GM10266 (cell line): ENCODE results near the gene PPARGC1A.

Experiments used
- DNase-seq: peaks from one replicate; pipeline ENCODE4 v3.0.0; 2012; ENCODE audit errors: extremely low spot score
- TF ChIP-seq, protein P1 (sequence below): IDR thresholded peaks from 2 replicates; pipeline ENCODE4 v1.5.1; 2012; ENCODE audit warnings: mild to moderate bottlenecking, low read depth; ENCODE audit not compliant: control insufficient read depth, insufficient read depth; ENCODE audit errors: missing control alignments

The PPARGC1A gene

DNA sequence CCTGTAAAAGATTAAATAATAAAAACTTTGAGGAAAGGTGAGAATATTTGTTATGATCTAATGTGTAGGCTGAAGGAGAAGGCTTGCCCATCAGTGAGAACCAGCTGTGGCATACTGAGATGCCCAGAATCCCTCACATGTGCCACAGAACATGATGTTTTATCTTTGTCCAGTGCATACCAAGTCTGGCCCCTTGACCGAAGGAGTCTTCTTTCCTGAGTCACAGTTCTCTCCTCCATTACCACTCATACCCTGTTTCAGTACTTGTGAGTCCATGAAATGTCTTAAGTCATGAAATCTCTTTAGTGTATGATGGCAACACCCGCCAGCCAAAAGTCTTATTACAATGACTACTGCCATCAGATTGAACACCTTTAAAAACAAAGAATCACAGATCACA, 42.7 kb downstream of the PPARGC1A start:
- DNase-seq = no peak
- TF ChIP-seq, protein P1, sequence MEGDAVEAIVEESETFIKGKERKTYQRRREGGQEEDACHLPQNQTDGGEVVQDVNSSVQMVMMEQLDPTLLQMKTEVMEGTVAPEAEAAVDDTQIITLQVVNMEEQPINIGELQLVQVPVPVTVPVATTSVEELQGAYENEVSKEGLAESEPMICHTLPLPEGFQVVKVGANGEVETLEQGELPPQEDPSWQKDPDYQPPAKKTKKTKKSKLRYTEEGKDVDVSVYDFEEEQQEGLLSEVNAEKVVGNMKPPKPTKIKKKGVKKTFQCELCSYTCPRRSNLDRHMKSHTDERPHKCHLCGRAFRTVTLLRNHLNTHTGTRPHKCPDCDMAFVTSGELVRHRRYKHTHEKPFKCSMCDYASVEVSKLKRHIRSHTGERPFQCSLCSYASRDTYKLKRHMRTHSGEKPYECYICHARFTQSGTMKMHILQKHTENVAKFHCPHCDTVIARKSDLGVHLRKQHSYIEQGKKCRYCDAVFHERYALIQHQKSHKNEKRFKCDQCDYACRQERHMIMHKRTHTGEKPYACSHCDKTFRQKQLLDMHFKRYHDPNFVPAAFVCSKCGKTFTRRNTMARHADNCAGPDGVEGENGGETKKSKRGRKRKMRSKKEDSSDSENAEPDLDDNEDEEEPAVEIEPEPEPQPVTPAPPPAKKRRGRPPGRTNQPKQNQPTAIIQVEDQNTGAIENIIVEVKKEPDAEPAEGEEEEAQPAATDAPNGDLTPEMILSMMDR = no peak

DNA sequence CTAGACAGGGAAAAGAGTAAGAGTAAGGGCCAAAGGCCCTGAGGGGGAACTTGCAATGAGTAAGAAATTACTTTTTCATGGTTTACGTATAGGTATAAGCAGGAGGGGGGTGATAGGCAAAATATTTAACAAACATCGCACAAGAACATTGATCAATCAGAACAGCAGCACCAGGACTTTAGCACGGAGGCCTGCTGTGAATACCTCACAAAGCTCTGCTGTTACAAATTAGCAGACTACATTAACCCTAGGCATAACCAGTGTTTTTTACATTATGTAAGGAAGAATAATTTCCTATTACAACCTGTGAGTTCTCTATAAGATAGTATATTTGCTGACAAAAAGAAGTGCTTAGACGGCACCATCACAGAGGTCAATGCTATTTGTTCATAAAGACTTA, 44.9 kb downstream of the PPARGC1A start:
- no peak for DNase-seq
- TF ChIP-seq, protein P1 = no peak

DNA sequence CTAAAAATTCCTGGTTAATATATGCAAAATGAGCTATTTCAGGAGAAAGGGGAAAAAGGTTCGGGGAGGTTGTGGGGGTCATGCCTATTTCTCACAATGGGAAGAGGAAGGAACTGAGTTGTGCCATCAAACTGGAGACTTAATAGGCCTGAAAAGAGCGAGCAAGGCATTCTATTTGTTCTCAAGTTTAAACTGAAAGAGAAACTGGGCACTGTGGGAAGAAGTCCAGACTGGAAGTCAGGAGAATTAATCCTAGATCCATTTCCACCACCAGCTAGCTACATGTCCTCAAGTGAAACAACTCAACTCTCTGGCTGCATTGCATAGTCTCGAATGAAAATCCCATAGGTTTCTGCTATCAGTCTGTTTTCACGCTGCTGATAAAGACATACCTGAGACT, 50.6 kb downstream of the PPARGC1A start:
- DNase-seq = no peak
- TF ChIP-seq, protein P1 = no peak

DNA sequence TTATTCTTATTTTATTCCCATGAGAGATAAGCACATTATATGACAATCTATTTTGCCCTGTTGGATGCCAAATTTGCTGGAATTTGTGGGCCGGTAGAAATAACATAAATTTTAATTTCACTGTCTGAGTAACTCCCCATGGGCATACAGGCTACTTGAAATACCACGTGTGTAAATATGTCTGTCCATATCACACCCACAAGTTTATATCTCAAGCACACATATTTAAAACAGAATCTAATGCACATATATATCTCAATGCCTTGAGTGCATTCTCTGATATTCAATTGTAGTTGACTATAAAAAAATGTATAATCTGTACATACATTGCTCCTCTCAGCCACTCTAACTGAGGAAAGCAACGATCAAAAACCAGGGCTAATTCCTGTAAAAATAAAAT, 51.2 kb downstream of the PPARGC1A start:
- TF ChIP-seq, protein P1 = no peak
- DNase-seq = no peak

DNA sequence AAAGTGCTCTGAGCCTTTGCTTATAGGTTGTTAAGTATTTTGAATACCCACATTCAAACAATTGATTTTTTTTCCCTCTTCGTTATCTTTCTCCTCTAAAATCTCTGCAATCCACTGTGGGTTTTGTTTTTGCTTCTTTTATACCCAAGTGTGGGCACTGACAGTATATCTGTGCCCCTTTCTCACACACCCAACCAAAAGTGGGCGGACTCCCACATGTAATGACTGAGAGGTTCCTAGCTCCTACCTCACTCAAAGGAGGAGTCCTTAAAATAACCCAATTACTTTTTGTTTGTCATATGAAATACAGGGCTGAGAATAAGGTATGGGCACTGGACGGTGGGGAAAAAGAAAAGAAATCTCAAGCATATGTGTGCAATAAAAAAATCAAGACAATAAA, 51.7 kb downstream of the PPARGC1A start:
- TF ChIP-seq, protein P1 = no peak
- no peak for DNase-seq

DNA sequence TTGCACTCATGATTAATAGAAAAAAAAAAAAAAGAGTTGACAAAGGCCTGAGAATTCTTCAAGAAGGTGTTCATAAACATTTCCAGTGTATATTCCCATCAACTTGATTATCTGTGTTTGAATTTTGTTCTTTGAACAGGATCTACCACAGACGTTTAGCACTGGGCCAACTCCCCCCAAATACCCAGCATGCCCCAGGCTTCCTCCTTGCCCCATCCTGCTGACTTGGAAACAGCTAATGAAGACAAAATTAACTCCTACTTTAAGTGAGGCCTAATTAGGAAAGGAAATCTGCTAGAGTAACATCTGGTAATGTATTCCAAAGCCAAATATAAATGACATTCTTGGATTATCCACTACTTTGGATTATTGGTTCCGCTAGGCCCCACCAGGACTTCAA, 52.5 kb downstream of the PPARGC1A start:
- no peak for DNase-seq
- TF ChIP-seq, protein P1 = no peak

DNA sequence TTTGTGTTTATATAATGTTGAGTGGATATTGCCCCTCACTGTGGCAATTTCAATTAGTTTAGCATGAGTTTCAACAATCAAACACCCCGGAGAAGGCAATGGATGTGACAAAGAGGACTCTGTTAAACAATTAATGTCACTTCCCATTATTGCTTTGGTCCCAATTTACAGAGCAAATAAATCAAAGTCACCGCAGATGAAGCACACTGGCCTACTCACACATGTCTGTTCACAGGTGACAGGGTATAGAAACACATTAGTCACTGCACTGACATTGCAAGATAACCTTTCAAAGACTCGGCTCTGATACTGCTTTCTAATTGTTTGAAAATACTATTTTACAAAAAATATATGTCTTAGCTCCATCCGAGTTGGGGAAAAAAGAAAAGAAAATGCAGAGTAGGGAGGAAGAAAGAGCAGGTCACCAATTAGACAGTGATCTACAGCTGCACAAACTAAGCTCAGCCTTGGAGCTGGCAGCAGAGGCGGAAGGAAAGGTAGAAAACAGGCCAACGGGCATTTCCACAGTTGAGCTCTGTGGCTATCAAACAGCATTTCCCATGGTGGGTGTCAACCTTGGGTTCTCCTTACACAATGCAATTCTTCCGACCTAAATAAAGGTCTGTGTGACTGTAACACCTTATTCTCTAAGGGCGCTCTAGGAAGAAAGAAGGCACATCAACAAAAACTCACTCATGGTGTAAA, 53.9 kb downstream of the PPARGC1A start:
- TF ChIP-seq, protein P1 = no peak
- DNase-seq = no peak
